Adrenal gland (tissue), 5 donors: ENCODE results near the gene ATF7IP.

Experiments used
- CTCF ChIP-seq, 6 experiments: fragments of 450-650 bp in 4 of 6; fragments of 200-600 bp in 2 of 6; sonication (generic) in 1 of 6; IDR thresholded peaks; 1 replicate in 5 of 6; 2 replicates in 1 of 6; pipeline versions ENCODE4 v1.5.1 to v1.8.0; 2016 to 2021; ENCODE audit warnings: antibody characterized with exemption in 6 of 6, mild to moderate bottlenecking in 2 of 6, moderate library complexity in 1 of 6
- POLR2A ChIP-seq, 2 donors: fragments of 450-650 bp; IDR thresholded peaks; one replicate each; pipeline ENCODE4 v1.6.1; 2017; ENCODE audit warnings: antibody characterized with exemption in 2 of 2, mild to moderate bottlenecking in 2 of 2, moderate library complexity in 1 of 2
- donor health status: DM: no; HTN: no; CAD: no.

GRCh38 chr12:14340371-14340770, 25.1 kb upstream of the ATF7IP start:
- TF ChIP-seq CTCF (IDR thresholded peaks at IDR 0.05): no peak
- TF ChIP-seq POLR2A (IDR thresholded peaks at IDR 0.05): no peak
